HG02759 (cell line): ENCODE results near the gene MPC1L.

Experiments
- ATAC-seq: cut with Tn5 transposase; IDR thresholded peaks from one replicate; pipeline ENCODE4 v1.9.1; 2021; ENCODE audit warnings: mild to moderate bottlenecking, moderate library complexity; ENCODE audit not compliant: unreplicated experiment

Gene MPC1L

DNA sequence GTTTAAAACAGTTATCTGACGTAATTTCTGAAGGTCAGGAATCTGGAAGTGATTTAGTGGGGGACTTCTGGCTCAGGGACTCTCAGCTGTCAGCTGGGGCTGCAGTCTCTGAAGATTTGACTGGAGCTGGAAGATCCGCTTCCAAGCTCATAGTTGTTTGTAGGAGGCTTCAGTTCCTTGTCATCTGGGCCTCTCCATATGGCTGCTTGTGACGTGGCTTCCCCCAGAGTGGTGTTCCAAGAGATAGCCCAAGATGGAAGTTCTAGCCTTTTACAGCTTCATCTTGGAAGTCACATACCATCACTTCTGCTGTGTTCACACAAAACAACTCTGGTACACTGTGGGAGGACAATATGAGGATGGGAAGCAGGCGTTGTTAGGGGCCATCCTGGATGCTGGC, 2.1 kb downstream of the MPC1L start:
- ATAC-seq = no peak

DNA sequence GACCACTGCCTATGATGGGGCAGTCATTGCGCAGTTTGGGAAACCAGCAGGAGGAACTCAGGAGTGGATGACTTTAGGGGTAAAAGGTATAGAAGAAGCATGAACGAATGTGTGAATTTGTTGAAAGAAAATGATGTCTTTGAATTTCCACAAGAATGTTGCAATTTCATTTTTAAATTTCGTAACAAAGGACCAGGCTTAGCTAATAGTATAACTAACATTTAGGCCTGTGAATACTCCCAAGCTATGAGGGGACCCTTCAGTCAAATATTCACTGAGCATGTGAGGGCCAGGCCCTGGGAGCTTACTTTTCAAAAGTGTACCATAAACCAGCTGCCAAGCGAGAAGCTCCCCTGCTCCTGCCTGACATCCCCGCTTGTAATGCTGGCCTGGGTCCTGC, 5.3 kb downstream of the MPC1L start:
- ATAC-seq = no peak

DNA sequence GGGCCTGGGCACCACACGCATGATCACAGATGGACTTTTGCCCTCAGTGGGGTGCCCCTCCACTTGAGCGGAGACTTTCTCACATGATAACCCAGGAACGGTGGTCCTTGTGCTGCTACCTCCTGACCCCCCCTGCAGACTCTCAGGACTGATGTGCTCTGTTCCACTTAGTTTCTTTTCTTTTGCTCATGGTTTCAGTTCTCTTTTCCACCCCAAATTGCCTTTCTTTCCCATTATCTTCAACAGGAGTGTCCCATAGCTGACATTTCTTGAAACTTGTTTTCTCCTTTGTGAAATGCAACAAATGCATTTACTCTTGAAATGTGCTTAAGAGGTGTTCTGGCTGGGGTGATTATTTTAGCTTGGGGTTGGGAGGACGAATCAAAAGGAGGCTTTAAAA, 9.0 kb downstream of the MPC1L start:
- ATAC-seq = no peak

DNA sequence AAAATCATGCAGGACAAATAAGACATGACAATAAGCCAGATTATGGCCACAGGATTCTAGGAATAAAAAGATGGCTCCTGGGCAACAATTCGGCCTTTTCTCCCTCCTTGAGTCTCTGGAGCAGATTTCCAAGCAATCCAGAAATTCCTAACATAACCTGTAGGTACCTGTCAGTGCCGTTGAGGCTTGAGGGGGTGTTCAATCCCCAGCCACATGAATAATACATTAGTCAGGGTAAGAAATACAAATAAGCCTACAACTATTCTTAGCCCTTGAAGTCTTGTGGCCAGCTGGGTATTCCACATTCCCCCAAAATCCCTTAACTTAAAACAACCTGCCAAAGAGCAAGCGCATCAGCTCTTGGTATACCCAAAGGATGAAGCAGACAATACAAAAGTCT, 14.5 kb downstream of the MPC1L start:
- ATAC-seq = no peak

DNA sequence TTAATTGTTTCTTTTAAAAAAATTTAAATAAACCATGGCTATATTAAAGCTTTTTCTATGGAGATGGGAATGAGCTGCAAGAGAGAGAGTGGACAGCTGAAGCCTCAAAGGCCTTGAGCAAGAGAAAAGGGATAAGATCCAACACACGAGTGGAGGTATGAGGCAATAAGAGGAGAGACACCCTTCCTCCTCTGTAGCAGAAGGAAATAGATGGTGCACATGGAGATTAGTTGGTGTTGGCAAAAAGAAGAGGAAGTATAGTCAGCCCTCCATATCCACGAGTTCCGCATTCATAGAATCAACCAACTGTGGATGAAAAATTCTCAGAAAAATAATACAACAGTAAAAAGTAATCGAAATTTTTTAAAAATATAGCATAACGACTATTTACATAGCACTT, 20.9 kb downstream of the MPC1L start:
- ATAC-seq = no peak

DNA sequence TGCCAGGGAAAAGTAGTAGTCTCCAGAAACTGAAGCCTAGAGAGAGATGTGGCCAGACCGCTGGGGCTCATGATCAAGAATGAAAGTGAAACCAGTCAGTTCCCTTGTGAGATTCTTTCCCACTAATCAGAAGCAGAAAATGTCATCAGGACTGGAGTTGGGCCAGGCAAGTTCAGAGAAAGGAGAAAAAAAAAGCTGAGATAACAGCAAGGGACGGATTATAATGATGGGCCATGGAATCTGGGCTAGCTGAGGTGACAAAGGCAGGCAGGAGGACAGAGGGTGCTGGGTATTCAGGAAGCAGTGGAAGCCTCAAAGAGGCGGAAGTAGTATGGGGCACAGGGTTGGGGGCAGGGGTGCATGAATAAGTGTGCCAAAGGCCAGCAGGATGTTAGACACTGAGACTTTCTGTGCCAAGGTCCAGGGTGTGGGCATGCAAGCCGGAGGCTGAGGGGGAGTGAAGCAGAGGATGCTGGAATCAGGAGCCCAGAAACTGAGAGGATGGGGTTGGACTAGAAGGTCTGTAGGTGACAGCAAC, 21.7 kb downstream of the MPC1L start:
- no peak for ATAC-seq

DNA sequence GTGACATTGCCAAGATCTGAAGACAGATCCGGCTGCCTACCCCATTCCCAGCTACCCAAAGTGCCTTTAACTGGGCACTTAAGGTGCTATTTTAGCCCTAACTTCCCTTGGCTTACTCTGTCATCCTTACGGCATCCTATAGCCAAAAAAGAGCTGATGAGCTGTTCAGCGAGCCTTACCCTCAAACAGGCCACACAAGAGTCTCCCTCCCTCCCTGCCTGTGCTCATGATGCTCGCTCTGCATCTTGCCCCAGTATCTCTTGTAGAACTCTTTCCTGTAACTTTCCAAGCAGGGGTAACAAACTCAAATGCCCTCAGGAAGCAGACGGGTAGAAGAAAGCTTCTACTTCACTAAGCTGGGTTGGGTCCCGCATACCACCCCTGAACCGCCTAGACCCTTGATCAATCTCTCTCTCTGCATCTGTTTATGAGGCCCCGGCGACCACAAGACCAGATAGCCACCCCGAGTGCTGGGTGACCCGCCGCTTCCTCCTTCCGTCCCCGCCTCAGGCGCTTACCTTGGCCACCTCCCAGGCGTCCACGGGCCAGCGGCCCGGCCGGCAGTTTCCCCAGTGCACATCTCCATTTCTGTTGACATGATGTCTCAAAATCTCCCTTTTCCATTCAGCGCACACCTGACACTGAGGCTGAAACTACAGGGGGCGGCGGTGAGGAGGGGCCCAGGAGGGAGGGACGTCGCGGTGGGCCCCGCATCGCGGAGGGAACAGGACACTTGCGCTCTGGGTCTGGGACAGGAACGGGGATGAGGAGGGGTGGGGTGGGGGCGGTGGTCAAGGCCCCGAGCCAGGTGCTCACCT, 23.5 kb downstream of the MPC1L start:
- peak; percentile 31 for ATAC-seq

DNA sequence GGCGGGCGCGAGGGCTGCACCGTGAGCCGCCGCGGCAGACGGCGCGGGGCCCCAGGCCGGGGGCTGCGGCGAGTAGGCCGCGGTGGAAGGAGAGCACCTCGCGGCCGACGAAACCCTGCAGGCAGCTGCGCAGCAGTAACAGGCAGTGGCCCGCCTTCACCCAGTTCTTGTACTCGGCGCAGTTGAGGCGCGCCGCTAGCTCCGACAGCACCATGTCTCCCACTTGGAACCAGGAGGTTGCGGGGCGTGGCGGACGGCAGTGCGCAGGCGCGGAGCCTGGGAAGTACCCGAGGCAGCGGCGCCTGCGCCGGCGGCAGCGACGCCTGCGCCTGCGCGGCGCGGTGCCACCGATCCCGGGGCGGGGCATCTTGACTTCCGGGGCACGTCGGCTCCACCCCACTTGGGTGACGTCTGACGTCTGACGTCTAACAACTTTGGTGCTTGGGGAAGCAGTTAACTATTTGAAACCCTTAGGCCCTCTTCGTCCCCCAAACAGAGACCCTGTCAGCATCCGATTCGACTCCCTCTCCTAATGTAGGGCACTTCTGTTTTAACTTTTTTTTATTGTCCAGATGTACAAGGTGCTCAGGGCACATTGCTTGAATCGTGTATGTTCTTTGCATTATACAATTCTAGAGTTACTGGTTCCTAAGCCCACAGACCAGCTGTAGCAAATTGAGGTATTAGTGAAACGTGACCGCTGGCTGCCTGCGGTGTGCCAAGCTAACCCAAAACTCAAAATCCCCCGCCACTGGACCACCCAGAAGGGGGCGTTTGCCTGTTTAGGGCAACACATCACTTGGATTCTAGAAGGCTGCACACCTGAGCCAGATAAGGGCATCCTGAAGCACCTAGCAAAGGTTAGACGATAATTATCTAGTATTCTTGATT, 24.3 kb downstream of the MPC1L start, which contains the start of gene CXorf38:
Gene CXorf38, minus strand, starts transcription at position 255 of the 891 bp plus-strand sequence. Its CDS starts 41 bp downstream, at position 214.
- ATAC-seq = peak; percentile 77

DNA sequence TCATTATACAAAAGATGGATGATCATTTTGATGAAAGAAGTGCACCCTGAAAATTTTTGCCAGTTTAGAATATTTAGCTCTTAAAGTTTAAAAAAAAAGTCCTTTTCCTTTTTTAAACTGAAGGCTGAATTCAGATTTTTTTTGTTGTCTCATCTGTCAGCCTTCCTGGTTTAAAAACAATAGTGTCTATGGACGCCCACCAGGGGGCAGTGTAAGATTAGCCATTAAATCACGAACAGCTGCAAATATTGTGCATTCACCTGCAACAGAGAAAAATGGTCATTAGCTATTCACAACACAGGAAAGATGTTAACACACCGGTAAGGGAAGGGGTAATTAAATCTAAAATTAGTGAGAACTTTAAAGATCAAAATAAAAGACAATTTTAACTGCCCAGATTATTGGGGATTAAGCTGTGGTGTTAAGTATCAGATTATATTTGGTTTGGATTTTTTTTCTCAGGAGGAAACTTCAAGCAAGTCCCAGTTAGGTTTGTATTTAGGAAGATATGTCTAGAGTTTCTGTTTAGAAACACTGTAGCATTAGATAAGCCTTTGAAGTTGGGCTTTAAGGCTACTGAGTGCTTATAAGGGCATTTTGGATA, 28.5 kb downstream of the MPC1L start:
- no peak for ATAC-seq

DNA sequence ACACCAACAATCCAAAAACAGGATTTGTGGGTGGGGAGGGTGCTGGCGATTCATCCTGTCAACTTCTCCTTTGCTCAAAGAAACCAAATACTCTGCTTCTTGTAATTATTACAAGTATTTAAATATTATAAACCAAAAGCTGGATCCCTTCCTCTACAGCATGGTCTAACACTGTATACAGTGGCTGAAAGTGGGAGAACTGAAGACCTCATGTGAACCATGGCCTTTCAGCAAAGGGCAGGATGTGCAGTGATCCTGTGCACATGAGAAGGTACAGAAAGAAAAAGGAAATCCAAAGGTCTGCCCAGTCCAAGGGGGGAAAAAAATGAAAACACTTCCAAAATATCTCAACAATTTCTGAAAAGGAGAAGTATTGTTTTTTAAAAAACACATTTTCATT, 29.4 kb downstream of the MPC1L start:
- no peak for ATAC-seq

DNA sequence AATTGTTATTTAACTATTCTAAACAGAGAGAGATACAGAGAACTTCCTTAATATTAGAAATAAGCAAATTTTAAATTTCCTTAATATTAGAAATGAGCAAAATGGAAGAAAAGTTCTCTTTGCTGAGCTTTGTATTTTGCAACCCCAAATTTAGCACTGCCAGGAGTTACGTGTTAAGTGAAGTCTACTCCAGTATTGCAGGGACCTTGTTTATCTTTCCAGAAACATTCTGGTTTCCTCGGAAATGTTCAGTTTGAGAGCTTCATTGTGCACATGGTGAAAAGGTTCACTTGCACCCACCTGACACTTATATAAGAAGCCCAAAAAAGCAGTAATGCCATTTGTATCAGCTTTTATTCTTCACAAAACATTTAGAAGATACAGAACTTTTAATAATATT, 30.3 kb downstream of the MPC1L start:
- no peak for ATAC-seq

DNA sequence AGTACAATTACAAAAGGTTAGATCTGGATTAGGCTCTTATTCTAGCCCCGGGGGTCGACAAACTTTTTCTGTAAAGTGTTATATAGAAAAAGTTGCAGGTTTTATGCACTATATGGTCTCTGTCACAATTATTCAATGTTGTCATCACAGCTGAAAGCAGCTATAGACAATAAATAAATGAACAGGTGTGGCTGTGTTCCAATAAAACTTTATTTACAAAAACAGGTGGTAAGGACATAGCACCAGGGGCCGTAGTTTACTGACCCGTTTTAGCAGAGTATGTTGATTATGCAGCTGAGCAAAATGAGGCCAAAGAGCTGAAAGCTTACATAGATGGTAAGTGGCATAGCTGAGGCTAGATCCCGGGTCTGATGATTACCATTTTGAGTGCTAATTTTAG, 37.2 kb downstream of the MPC1L start:
- no peak for ATAC-seq

DNA sequence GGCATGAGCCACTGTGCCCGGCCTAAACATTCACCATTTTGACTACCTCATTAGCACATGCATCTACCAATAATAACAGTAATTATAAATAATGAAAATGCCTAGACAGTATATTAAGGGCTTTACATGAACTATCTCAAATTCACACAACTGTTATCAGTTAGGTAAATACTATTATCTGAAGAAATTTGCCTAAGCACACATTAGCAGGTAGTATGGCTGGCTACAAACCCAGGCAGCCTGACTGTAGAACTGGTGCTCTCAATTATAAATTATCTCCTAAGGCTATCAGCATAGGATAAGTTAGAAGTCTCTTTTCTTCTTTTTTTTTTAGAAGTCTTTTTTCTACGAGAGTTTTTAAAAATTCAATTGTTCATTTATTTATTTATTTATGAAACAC, 38.3 kb downstream of the MPC1L start:
- ATAC-seq = no peak

DNA sequence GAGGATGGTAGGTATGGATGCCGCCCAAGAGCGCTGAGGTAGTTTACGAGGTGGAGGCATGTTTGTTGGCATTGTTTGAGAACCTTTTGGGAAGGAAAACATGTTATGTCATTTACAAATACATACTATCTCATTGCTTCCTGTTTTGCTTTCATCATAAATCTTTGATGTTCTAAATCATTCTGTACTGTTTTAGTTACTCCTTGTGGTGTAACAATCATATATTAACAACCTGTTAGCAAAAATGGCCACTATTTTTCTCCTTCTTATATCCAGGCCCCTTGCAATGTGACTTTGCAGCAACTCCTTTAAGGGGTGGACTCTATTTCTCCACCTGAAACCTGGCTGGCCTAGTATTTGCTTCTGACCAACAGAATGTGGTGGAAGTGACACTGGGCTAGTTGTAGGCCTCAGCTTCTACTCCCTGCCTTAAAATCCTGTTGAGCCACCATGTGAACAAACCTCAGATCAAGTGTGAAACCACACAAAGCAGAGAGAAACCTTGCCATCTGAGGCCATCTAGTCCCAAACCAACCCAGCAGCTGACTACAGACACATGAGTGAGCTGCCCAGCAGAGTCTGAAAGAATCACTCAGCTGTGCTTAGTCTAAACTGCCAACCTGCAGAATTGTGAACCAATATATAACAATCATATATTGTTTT, 40.0 kb downstream of the MPC1L start:
- peak; percentile 48 for ATAC-seq

DNA sequence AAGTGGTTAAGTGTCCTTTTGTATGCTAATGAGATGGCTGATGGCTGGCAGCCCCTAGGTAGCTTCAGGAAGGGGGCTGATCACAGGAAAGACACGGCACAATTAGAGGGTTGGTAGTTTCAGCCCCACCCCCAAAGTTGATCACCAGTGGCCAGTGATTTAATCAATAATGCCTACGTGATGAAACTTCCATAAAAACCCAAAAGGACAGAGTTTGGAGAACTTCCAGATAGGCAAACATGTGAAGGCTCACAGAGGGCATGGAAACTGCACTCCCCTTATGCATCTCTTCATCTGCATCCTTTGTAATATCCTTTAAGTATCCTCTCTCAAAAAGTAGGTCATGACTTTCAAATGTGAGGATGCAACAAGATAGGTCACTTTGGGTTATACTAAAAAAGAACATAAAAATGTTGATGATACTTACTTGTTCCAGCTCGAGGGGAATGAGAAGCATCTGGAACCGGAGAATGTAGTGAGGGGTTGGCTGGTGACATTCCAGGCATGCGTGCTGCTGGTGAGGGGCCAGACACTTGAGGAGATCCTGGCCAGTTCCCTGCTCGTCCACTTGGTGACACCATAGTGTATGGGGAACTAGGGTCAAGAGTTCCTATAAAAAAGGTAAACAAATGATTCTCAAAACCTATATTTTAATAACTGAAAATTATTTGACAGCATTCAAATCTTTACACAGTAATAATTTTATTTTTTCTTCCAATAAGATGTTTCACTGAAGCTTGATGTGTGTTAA, 40.8 kb downstream of the MPC1L start:
- ATAC-seq = no peak

DNA sequence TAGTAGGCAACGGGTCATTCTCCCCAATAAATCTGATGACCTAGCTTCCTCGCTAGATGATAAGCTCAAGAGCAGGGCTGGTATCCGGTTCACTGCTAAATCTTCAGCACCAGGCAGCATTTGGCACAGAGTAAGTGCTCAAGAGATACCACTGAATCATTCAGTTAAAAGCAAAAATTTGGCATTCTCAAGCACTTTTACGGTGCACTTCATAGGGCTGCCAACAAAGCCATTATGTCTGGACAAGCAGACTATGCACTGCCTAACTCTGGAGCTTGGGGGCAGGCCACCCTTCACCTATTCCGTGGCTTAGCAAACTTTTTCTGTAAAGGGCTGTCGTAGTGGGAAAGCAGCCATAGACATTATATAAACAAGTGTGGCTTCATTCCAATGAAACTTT, 47.9 kb downstream of the MPC1L start:
- ATAC-seq = no peak
